H9 (cell line): ENCODE data around the gene GLMP. TPM values are rescaled to one million over a fixed set of nuclear protein-coding genes. Genes with fewer than 3 reads are reported as not detected.

ENCODE experiments used
- DNase-seq: peaks from one replicate; pipeline ENCODE4 v3.0.0-alpha.2; 2017
- H2AFZ ChIP-seq: one replicate; pipeline ENCODE4 v1.6.1; 2013; ENCODE audit warnings: mild to moderate bottlenecking, low read length, control low read depth, moderate library complexity
- H2AK5ac ChIP-seq: 2 replicates; pipeline ENCODE4 v1.6.1; 2013; ENCODE audit warnings: low read length, control low read depth, mixed read lengths; ENCODE audit not compliant: insufficient read length
- H2BK120ac ChIP-seq: one replicate; pipeline ENCODE4 v1.6.1; 2013; ENCODE audit warnings: low read depth, mild to moderate bottlenecking, low read length, control low read depth, inconsistent platforms; ENCODE audit not compliant: poor library complexity, severe bottlenecking
- H2BK12ac ChIP-seq: 2 replicates; pipeline ENCODE4 v1.6.1; 2013; ENCODE audit warnings: low read length, control low read depth, mixed read lengths, low read depth; ENCODE audit not compliant: insufficient read length
- H2BK15ac ChIP-seq: 2 replicates; pipeline ENCODE4 v1.6.1; 2013; ENCODE audit warnings: low read depth, low read length, control low read depth
- H2BK20ac ChIP-seq: one replicate; pipeline ENCODE4 v1.6.1; 2013; ENCODE audit warnings: low read depth, mild to moderate bottlenecking, low read length, control low read depth, inconsistent platforms; ENCODE audit not compliant: poor library complexity, severe bottlenecking
- H2BK5ac ChIP-seq: 2 replicates; pipeline ENCODE4 v1.6.1; 2013; ENCODE audit warnings: low read length, control low read depth, mixed read lengths; ENCODE audit not compliant: insufficient read length
- H3K14ac ChIP-seq: 2 replicates; pipeline ENCODE4 v1.6.1; 2013; ENCODE audit warnings: low read length, control low read depth; ENCODE audit not compliant: insufficient read depth
- H3K18ac ChIP-seq: 2 replicates; pipeline ENCODE4 v1.6.1; 2013; ENCODE audit warnings: low read depth, mild to moderate bottlenecking, mixed read lengths, low read length, control low read depth; ENCODE audit not compliant: insufficient read length
- H3K23ac ChIP-seq: 2 replicates; pipeline ENCODE4 v1.6.1; 2013; ENCODE audit warnings: low read length, control low read depth, mixed read lengths, low read depth; ENCODE audit not compliant: insufficient read length
- H3K23me2 ChIP-seq: 2 replicates; pipeline ENCODE4 v1.6.1; 2013; ENCODE audit warnings: low read depth, mild to moderate bottlenecking, mixed read lengths, low read length, control low read depth; ENCODE audit not compliant: insufficient read length, poor library complexity, severe bottlenecking
- H3K27ac ChIP-seq: 2 replicates; pipeline ENCODE4 v1.5.1; 2013; ENCODE audit warnings: low read length, control low read depth, mixed read lengths, low read depth; ENCODE audit not compliant: insufficient read length
- H3K27me3 ChIP-seq: 2 replicates; pipeline ENCODE4 v1.6.1; 2013; ENCODE audit warnings: low read length, control low read depth, inconsistent platforms; ENCODE audit not compliant: insufficient read depth
- H3K4ac ChIP-seq: 2 replicates; pipeline ENCODE4 v1.6.1; 2013; ENCODE audit warnings: low read depth, mild to moderate bottlenecking, control low read depth, inconsistent platforms, low read length, moderate library complexity
- H3K4me1 ChIP-seq: 2 replicates; pipeline ENCODE4 v1.6.1; 2013; ENCODE audit warnings: low read length, control low read depth, inconsistent platforms; ENCODE audit not compliant: insufficient read depth
- H3K4me2 ChIP-seq: 2 replicates; pipeline ENCODE4 v1.6.1; 2013; ENCODE audit warnings: low read length, control low read depth, mixed read lengths; ENCODE audit not compliant: insufficient read length, insufficient read depth
- H3K56ac ChIP-seq: 2 replicates; pipeline ENCODE4 v1.6.1; 2013; ENCODE audit warnings: low read depth, mild to moderate bottlenecking, mixed read lengths, low read length, control low read depth; ENCODE audit not compliant: insufficient read length
- H3K79me1 ChIP-seq: 2 replicates; pipeline ENCODE4 v1.6.1; 2013; ENCODE audit warnings: low read depth, mild to moderate bottlenecking, moderate library complexity, low read length, control low read depth, inconsistent platforms; ENCODE audit not compliant: insufficient read depth, poor library complexity, severe bottlenecking
- H3K79me2 ChIP-seq: 2 replicates; pipeline ENCODE4 v1.6.1; 2013; ENCODE audit warnings: low read length, control low read depth, inconsistent platforms; ENCODE audit not compliant: insufficient read depth
- H3K9ac ChIP-seq: 2 replicates; pipeline ENCODE4 v1.6.1; 2013; ENCODE audit warnings: low read length, control low read depth, mixed read lengths; ENCODE audit not compliant: insufficient read length; ENCODE audit errors: extremely low read depth
- H3K9me3 ChIP-seq: one replicate; pipeline ENCODE4 v1.6.1; 2013; ENCODE audit warnings: low read depth, low read length, inconsistent platforms; ENCODE audit not compliant: control insufficient read depth
- H3T11ph ChIP-seq: one replicate; pipeline ENCODE4 v1.6.1; 2013; ENCODE audit warnings: mild to moderate bottlenecking, low read length, control low read depth, inconsistent platforms
- H4K20me1 ChIP-seq: one replicate; pipeline ENCODE4 v1.6.1; 2013; ENCODE audit not compliant: control insufficient read depth, insufficient read length, insufficient read depth
- H4K5ac ChIP-seq: 2 replicates; pipeline ENCODE4 v1.6.1; 2013; ENCODE audit warnings: low read depth, mild to moderate bottlenecking, mixed read lengths, low read length, control low read depth; ENCODE audit not compliant: insufficient read length
- H4K8ac ChIP-seq: replicated peaks from 2 replicates; pipeline ENCODE4 v1.6.1; 2013; ENCODE audit warnings: low read length, control low read depth, mixed read lengths, low read depth; ENCODE audit not compliant: insufficient read length
- H4K91ac ChIP-seq: 2 replicates; pipeline ENCODE4 v1.6.1; 2013; ENCODE audit warnings: low read depth, mild to moderate bottlenecking, moderate library complexity, mixed read lengths, low read length, control low read depth; ENCODE audit not compliant: insufficient read length
- H3K27ac Mint-ChIP-seq, 3 experiments: 2 replicates in 2 of 3; 3 replicates in 1 of 3; pipeline ENCODE4 v1.8.0; 2020 to 2021; ENCODE audit warnings: mixed read lengths in 3 of 3, mild to moderate bottlenecking in 1 of 3, moderate library complexity in 1 of 3
- H3K27me3 Mint-ChIP-seq: 2 replicates; pipeline ENCODE4 v1.8.0; 2021; ENCODE audit warnings: low read depth, mild to moderate bottlenecking, moderate library complexity, mixed read lengths
- H3K36me3 Mint-ChIP-seq, 3 experiments: 2 replicates in 2 of 3; 3 replicates in 1 of 3; pipeline ENCODE4 v1.8.0; 2020 to 2021; ENCODE audit warnings: low read depth in 3 of 3, mixed read lengths in 3 of 3; ENCODE audit not compliant: insufficient read depth in 1 of 3
- H3K4me1 Mint-ChIP-seq, 2 experiments: 2 replicates each; pipeline ENCODE4 v1.8.0; 2020; ENCODE audit warnings: mixed read lengths in 2 of 2
- H3K4me3 Mint-ChIP-seq, 2 experiments: 2 replicates in 1 of 2; 3 replicates in 1 of 2; pipeline ENCODE4 v1.8.0; 2020 to 2021; ENCODE audit warnings: mild to moderate bottlenecking in 2 of 2, mixed read lengths in 2 of 2, moderate library complexity in 1 of 2
- H3K9me3 Mint-ChIP-seq, 2 experiments: 2 replicates in 1 of 2; 3 replicates in 1 of 2; pipeline ENCODE4 v1.8.0; 2020; ENCODE audit warnings: mild to moderate bottlenecking in 2 of 2, mixed read lengths in 2 of 2, moderate library complexity in 1 of 2
- CTCF ChIP-seq: fragments of 200-600 bp; sonication (generic); conservative IDR thresholded peaks from 3 replicates; pipeline ENCODE4 v1.8.0; 2021; ENCODE audit warnings: antibody characterized with exemption, mild to moderate bottlenecking
- WGBS: extraction: QIAGEN DNeasy Blood & Tissue Kit; methylation state at CpG from one replicate; pipeline ENCODE4 v1.1.7; 2013; ENCODE audit warnings: missing lambda C conversion rate, low lambda C conversion rate, mixed read lengths; ENCODE audit not compliant: insufficient read length; ENCODE audit errors: extremely low coverage; 5-methylcytosine and 5-hydroxymethylcytosine counted together
- total RNA-seq: library from RNA; stranded (reverse); gene quantifications from 2 replicates; pipeline ENCODE4 v1.2.1, GENCODE V29; 2021

The GLMP gene
- total RNA-seq, 1 experiment from 2014 or later = 49.2 TPM

GRCh38 chr1:156319664-156320063 lies 24.2 kb upstream of the GLMP start:
- H4K5ac ChIP-seq = no peak overlapping the region
- H2BK15ac ChIP-seq = no peak overlapping the region
- H3K27ac ChIP-seq = no peak overlapping the region
- no peaks in the 10 kb centered on the region for H3K9me3 Mint-ChIP-seq
- no peak overlapping the region for H3K4me3 Mint-ChIP-seq
- WGBS = no CpG with 5 or more reads among the region's 1 CpG
- no peaks in the 10 kb centered on the region for H3K27me3 Mint-ChIP-seq
- H3K27ac Mint-ChIP-seq = no peak overlapping the region
- no peak overlapping the region for H3K18ac ChIP-seq
- H2AK5ac ChIP-seq = no peak overlapping the region
- H2AFZ ChIP-seq = no peak overlapping the region
- peaks cover 61 to 96% (median 87%) of the 10 kb centered on the region in 3 experiments for H3K36me3 Mint-ChIP-seq
- H3K79me2 ChIP-seq = no peaks in the 10 kb centered on the region
- H3K56ac ChIP-seq = no peak overlapping the region
- no peaks in the 10 kb centered on the region for H3K4me1 ChIP-seq
- H4K91ac ChIP-seq = no peak overlapping the region
- no peak overlapping the region for H3K14ac ChIP-seq
- no peaks in the 10 kb centered on the region for H3K23me2 ChIP-seq
- H3K4me2 ChIP-seq = no peak overlapping the region
- TF ChIP-seq CTCF = peak; percentile 68
- H3K9me3 ChIP-seq = no peaks in the 10 kb centered on the region
- no peak overlapping the region for H3K9ac ChIP-seq
- H4K8ac ChIP-seq = no peak overlapping the region
- H3K27me3 ChIP-seq = no peaks in the 10 kb centered on the region
- H3K23ac ChIP-seq = no peak overlapping the region
- H3K79me1 ChIP-seq = no peaks in the 10 kb centered on the region
- no peak for DNase-seq
- H3K4ac ChIP-seq = no peak overlapping the region
- no peak overlapping the region for H2BK12ac ChIP-seq
- no peak overlapping the region for H2BK5ac ChIP-seq
- H3K4me1 Mint-ChIP-seq = no peaks in the 10 kb centered on the region
- no peaks in the 10 kb centered on the region for H4K20me1 ChIP-seq
- no peak overlapping the region for H2BK120ac ChIP-seq
- no peak overlapping the region for H2BK20ac ChIP-seq
- no peak overlapping the region for H3T11ph ChIP-seq
